Measurements from ENCODE around the gene ANKRD13A. TPM values are rescaled to one million over a fixed set of nuclear protein-coding genes. Genes with fewer than 3 reads are reported as not detected.

ANKRD13A gene
- total and polyA plus RNA-seq, 2 donors (not counting 3 experiments of a cell fraction or from before 2014, with no cell fraction given) = 37.0 to 43.9 TPM

DNA sequence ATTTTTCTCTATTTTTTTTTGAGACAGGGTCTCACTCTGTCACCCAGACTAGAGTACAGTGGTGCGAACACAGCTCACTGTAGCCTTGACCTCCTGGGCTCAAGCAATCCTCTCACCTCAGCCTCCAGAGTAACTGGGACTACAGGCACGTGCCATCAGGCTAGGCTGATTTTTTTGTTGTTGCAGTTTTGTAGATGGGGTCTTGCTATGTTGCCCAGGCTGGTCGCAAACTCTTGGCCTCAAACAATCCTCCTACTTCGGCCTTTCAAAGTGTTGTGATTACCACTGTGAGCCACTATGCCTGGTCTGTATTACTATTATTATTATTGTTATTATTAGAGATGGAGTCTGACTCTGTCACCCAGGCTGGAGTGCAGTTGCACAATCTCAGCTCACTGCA lies 26.4 kb upstream of the ANKRD13A start:
- Histone ChIP-seq H3K9ac (replicated peaks; ENCODE audit: extremely low read depth, insufficient read depth, low read length) (no peak overlapping the region), H3K27me3 (ENCODE audit: control insufficient read depth in 2 of 2, insufficient read depth in 2 of 2, low read length in 2 of 2) (no peaks in the 10 kb centered on the region), H3K9me1 (replicated peaks; ENCODE audit: control insufficient read depth, extremely low read depth, insufficient read depth, low read length) (no peaks in the 10 kb centered on the region), H4K20me1 (replicated peaks; ENCODE audit: control insufficient read depth, extremely low read depth, insufficient read depth, low read length) (no peaks in the 10 kb centered on the region), H3K27ac (ENCODE audit: insufficient read depth, low read depth, low read length) (no peak overlapping the region), H3K9me3 (replicated peaks; ENCODE audit: control insufficient read depth, insufficient read depth, low read length) (no peaks in the 10 kb centered on the region), H3K4me1 (ENCODE audit: control insufficient read depth, extremely low read depth, insufficient read depth, low read length) (no peaks in the 10 kb centered on the region), H3K36me3 (ENCODE audit: control insufficient read depth in 2 of 2, extremely low read depth in 1 of 2, insufficient read depth in 2 of 2, low read length in 2 of 2) (peaks cover 3 to 5% of the 10 kb centered on the region in 2 experiments), H3K79me2 (ENCODE audit: control insufficient read depth, insufficient read depth, low read length) (no peaks in the 10 kb centered on the region), H3K4me2 (ENCODE audit: insufficient read depth, low read length) (no peak overlapping the region), H3K4me3 (replicated peaks in 1 of 3; ENCODE audit: insufficient read depth in 1 of 3, low read depth in 1 of 3, low read length in 3 of 3) (no peak overlapping the region), H2AFZ (ENCODE audit: low read depth, low read length) (no peak overlapping the region)
- ChIA-PET POLR2A (no interaction called here), CTCF (no interaction called here)
- intact Hi-C loops (cut with micrococcal nuclease) = no loop called here
- dilution Hi-C loops (cut with MboI; ENCODE audit: extremely low pct_ligation_motif_present, low sequenced_read_pairs) = no loop called here
- FAIRE-seq = no peak
- TF ChIP-seq POLR2AphosphoS5 (IDR thresholded peaks at IDR 0.05; ENCODE audit: insufficient read depth, low read depth, low read length) = no peak
- no peak for TF ChIP-seq EZH2 (IDR thresholded peaks at IDR 0.05; ENCODE audit: borderline replicate concordance, low read depth, low read length, severe bottlenecking)
- no peak for TF ChIP-seq POLR2A (IDR thresholded peaks at IDR 0.05; ENCODE audit: low read depth, low read length)
- no peak for TF ChIP-seq CTCF (IDR thresholded peaks at IDR 0.05; ENCODE audit: extremely low read depth in 1 of 2, insufficient read depth in 1 of 2, low read depth in 1 of 2, low read length in 2 of 2)
- no peak for TF ChIP-seq MYC (IDR thresholded peaks at IDR 0.05; ENCODE audit: low read depth, low read length)
- no peak for TF ChIP-seq JUN (IDR thresholded peaks at IDR 0.05; ENCODE audit: borderline replicate concordance, insufficient read depth, insufficient read length, low read depth)
- TF ChIP-seq FOS (IDR thresholded peaks at IDR 0.05; ENCODE audit: borderline replicate concordance, insufficient read depth, low read length) = no peak
- BruUV-seq (replicated peaks) = no TSS peak
- DNase-seq (ENCODE audit: low read depth, low spot score) = no peak

DNA sequence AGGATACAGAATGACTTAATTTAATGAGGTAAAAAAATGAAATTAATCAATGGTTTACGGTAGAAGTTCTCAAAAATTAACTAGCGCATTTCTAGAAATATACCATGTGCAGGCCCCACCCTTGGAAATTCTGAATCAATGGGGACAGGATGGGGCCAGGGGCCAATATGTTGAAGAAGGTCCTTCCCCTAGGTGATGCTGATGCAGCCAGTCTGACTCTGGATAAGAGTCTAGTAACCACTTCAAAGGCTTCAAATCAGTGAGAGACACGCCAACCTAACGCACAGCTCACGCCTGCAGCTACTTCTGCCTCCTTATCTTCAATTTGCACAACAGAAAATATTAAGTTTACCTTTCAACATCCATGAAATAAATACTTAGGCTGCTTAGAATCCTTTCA lies 17.9 kb upstream of the ANKRD13A start:
- Histone ChIP-seq H4K20me1 (replicated peaks; ENCODE audit: control insufficient read depth, extremely low read depth, insufficient read depth, low read length) (no peaks in the 10 kb centered on the region), H3K9ac (replicated peaks; ENCODE audit: extremely low read depth, insufficient read depth, low read length) (no peak overlapping the region), H2AFZ (ENCODE audit: low read depth, low read length) (no peak overlapping the region), H3K4me3 (replicated peaks in 1 of 3; ENCODE audit: insufficient read depth in 1 of 3, low read depth in 1 of 3, low read length in 3 of 3) (no peak overlapping the region), H3K79me2 (ENCODE audit: control insufficient read depth, insufficient read depth, low read length) (no peaks in the 10 kb centered on the region), H3K36me3 (ENCODE audit: control insufficient read depth in 2 of 2, extremely low read depth in 1 of 2, insufficient read depth in 2 of 2, low read length in 2 of 2) (peaks cover 14 to 24% of the 10 kb centered on the region in 2 experiments), H3K9me1 (replicated peaks; ENCODE audit: control insufficient read depth, extremely low read depth, insufficient read depth, low read length) (no peaks in the 10 kb centered on the region), H3K9me3 (replicated peaks; ENCODE audit: control insufficient read depth, insufficient read depth, low read length) (no peaks in the 10 kb centered on the region), H3K27me3 (ENCODE audit: control insufficient read depth in 2 of 2, insufficient read depth in 2 of 2, low read length in 2 of 2) (no peaks in the 10 kb centered on the region), H3K4me1 (ENCODE audit: control insufficient read depth, extremely low read depth, insufficient read depth, low read length) (no peaks in the 10 kb centered on the region), H3K4me2 (ENCODE audit: insufficient read depth, low read length) (no peak overlapping the region), H3K27ac (ENCODE audit: insufficient read depth, low read depth, low read length) (no peak overlapping the region)
- dilution Hi-C loops (cut with MboI; ENCODE audit: extremely low pct_ligation_motif_present, low sequenced_read_pairs) (no loop called here), intact Hi-C loops (cut with micrococcal nuclease) (no loop called here)
- TF ChIP-seq JUN (IDR thresholded peaks at IDR 0.05; ENCODE audit: borderline replicate concordance, insufficient read depth, insufficient read length, low read depth) = no peak
- no peak for TF ChIP-seq GATA2 (IDR thresholded peaks at IDR 0.05; ENCODE audit: insufficient read depth, insufficient read length, low read depth, low read length)
- no peak for TF ChIP-seq CTCF (IDR thresholded peaks at IDR 0.05; ENCODE audit: extremely low read depth in 1 of 2, insufficient read depth in 1 of 2, low read depth in 1 of 2, low read length in 2 of 2)
- no peak for TF ChIP-seq POLR2A (IDR thresholded peaks at IDR 0.05; ENCODE audit: low read depth, low read length)
- TF ChIP-seq MAX (IDR thresholded peaks at IDR 0.05; ENCODE audit: insufficient read depth, insufficient read length) = no peak
- TF ChIP-seq MYC (IDR thresholded peaks at IDR 0.05; ENCODE audit: low read depth, low read length) = no peak
- TF ChIP-seq EZH2 (IDR thresholded peaks at IDR 0.05; ENCODE audit: borderline replicate concordance, low read depth, low read length, severe bottlenecking) = no peak
- no peak for TF ChIP-seq FOS (IDR thresholded peaks at IDR 0.05; ENCODE audit: borderline replicate concordance, insufficient read depth, low read length)
- TF ChIP-seq POLR2AphosphoS5 (IDR thresholded peaks at IDR 0.05; ENCODE audit: insufficient read depth, low read depth, low read length) = no peak
- ChIA-PET POLR2A (no interaction called here), CTCF (no interaction called here)
- FAIRE-seq = no peak
- DNase-seq (ENCODE audit: low read depth, low spot score) = no peak
- BruUV-seq (replicated peaks) = no TSS peak
